H9 (cell line): ENCODE results near the gene B3GALT4. TPM values are rescaled to one million over a fixed set of nuclear protein-coding genes. Genes with fewer than 3 reads are reported as not detected.

Experiments used
- DNase-seq: peaks from one replicate; pipeline ENCODE4 v3.0.0-alpha.2; 2017
- H2AFZ ChIP-seq: one replicate; pipeline ENCODE4 v1.6.1; 2013; ENCODE audit warnings: mild to moderate bottlenecking, low read length, control low read depth, moderate library complexity
- H2AK5ac ChIP-seq: 2 replicates; pipeline ENCODE4 v1.6.1; 2013; ENCODE audit warnings: low read length, control low read depth, mixed read lengths; ENCODE audit not compliant: insufficient read length
- H2BK120ac ChIP-seq: one replicate; pipeline ENCODE4 v1.6.1; 2013; ENCODE audit warnings: low read depth, mild to moderate bottlenecking, low read length, control low read depth, inconsistent platforms; ENCODE audit not compliant: poor library complexity, severe bottlenecking
- H2BK12ac ChIP-seq: 2 replicates; pipeline ENCODE4 v1.6.1; 2013; ENCODE audit warnings: low read length, control low read depth, mixed read lengths, low read depth; ENCODE audit not compliant: insufficient read length
- H2BK15ac ChIP-seq: 2 replicates; pipeline ENCODE4 v1.6.1; 2013; ENCODE audit warnings: low read depth, low read length, control low read depth
- H2BK20ac ChIP-seq: one replicate; pipeline ENCODE4 v1.6.1; 2013; ENCODE audit warnings: low read depth, mild to moderate bottlenecking, low read length, control low read depth, inconsistent platforms; ENCODE audit not compliant: poor library complexity, severe bottlenecking
- H2BK5ac ChIP-seq: 2 replicates; pipeline ENCODE4 v1.6.1; 2013; ENCODE audit warnings: low read length, control low read depth, mixed read lengths; ENCODE audit not compliant: insufficient read length
- H3K14ac ChIP-seq: 2 replicates; pipeline ENCODE4 v1.6.1; 2013; ENCODE audit warnings: low read length, control low read depth; ENCODE audit not compliant: insufficient read depth
- H3K18ac ChIP-seq: 2 replicates; pipeline ENCODE4 v1.6.1; 2013; ENCODE audit warnings: low read depth, mild to moderate bottlenecking, mixed read lengths, low read length, control low read depth; ENCODE audit not compliant: insufficient read length
- H3K23ac ChIP-seq: 2 replicates; pipeline ENCODE4 v1.6.1; 2013; ENCODE audit warnings: low read length, control low read depth, mixed read lengths, low read depth; ENCODE audit not compliant: insufficient read length
- H3K23me2 ChIP-seq: 2 replicates; pipeline ENCODE4 v1.6.1; 2013; ENCODE audit warnings: low read depth, mild to moderate bottlenecking, mixed read lengths, low read length, control low read depth; ENCODE audit not compliant: insufficient read length, poor library complexity, severe bottlenecking
- H3K27ac ChIP-seq: 2 replicates; pipeline ENCODE4 v1.5.1; 2013; ENCODE audit warnings: low read length, control low read depth, mixed read lengths, low read depth; ENCODE audit not compliant: insufficient read length
- H3K27me3 ChIP-seq: 2 replicates; pipeline ENCODE4 v1.6.1; 2013; ENCODE audit warnings: low read length, control low read depth, inconsistent platforms; ENCODE audit not compliant: insufficient read depth
- H3K4ac ChIP-seq: 2 replicates; pipeline ENCODE4 v1.6.1; 2013; ENCODE audit warnings: low read depth, mild to moderate bottlenecking, control low read depth, inconsistent platforms, low read length, moderate library complexity
- H3K4me1 ChIP-seq: 2 replicates; pipeline ENCODE4 v1.6.1; 2013; ENCODE audit warnings: low read length, control low read depth, inconsistent platforms; ENCODE audit not compliant: insufficient read depth
- H3K4me2 ChIP-seq: 2 replicates; pipeline ENCODE4 v1.6.1; 2013; ENCODE audit warnings: low read length, control low read depth, mixed read lengths; ENCODE audit not compliant: insufficient read length, insufficient read depth
- H3K56ac ChIP-seq: 2 replicates; pipeline ENCODE4 v1.6.1; 2013; ENCODE audit warnings: low read depth, mild to moderate bottlenecking, mixed read lengths, low read length, control low read depth; ENCODE audit not compliant: insufficient read length
- H3K79me1 ChIP-seq: 2 replicates; pipeline ENCODE4 v1.6.1; 2013; ENCODE audit warnings: low read depth, mild to moderate bottlenecking, moderate library complexity, low read length, control low read depth, inconsistent platforms; ENCODE audit not compliant: insufficient read depth, poor library complexity, severe bottlenecking
- H3K79me2 ChIP-seq: 2 replicates; pipeline ENCODE4 v1.6.1; 2013; ENCODE audit warnings: low read length, control low read depth, inconsistent platforms; ENCODE audit not compliant: insufficient read depth
- H3K9ac ChIP-seq: 2 replicates; pipeline ENCODE4 v1.6.1; 2013; ENCODE audit warnings: low read length, control low read depth, mixed read lengths; ENCODE audit not compliant: insufficient read length; ENCODE audit errors: extremely low read depth
- H3K9me3 ChIP-seq: one replicate; pipeline ENCODE4 v1.6.1; 2013; ENCODE audit warnings: low read depth, low read length, inconsistent platforms; ENCODE audit not compliant: control insufficient read depth
- H3T11ph ChIP-seq: one replicate; pipeline ENCODE4 v1.6.1; 2013; ENCODE audit warnings: mild to moderate bottlenecking, low read length, control low read depth, inconsistent platforms
- H4K20me1 ChIP-seq: one replicate; pipeline ENCODE4 v1.6.1; 2013; ENCODE audit not compliant: control insufficient read depth, insufficient read length, insufficient read depth
- H4K5ac ChIP-seq: 2 replicates; pipeline ENCODE4 v1.6.1; 2013; ENCODE audit warnings: low read depth, mild to moderate bottlenecking, mixed read lengths, low read length, control low read depth; ENCODE audit not compliant: insufficient read length
- H4K8ac ChIP-seq: replicated peaks from 2 replicates; pipeline ENCODE4 v1.6.1; 2013; ENCODE audit warnings: low read length, control low read depth, mixed read lengths, low read depth; ENCODE audit not compliant: insufficient read length
- H4K91ac ChIP-seq: 2 replicates; pipeline ENCODE4 v1.6.1; 2013; ENCODE audit warnings: low read depth, mild to moderate bottlenecking, moderate library complexity, mixed read lengths, low read length, control low read depth; ENCODE audit not compliant: insufficient read length
- H3K27ac Mint-ChIP-seq, 3 experiments: 2 replicates in 2 of 3; 3 replicates in 1 of 3; pipeline ENCODE4 v1.8.0; 2020 to 2021; ENCODE audit warnings: mixed read lengths in 3 of 3, mild to moderate bottlenecking in 1 of 3, moderate library complexity in 1 of 3
- H3K27me3 Mint-ChIP-seq: 2 replicates; pipeline ENCODE4 v1.8.0; 2021; ENCODE audit warnings: low read depth, mild to moderate bottlenecking, moderate library complexity, mixed read lengths
- H3K36me3 Mint-ChIP-seq, 3 experiments: 2 replicates in 2 of 3; 3 replicates in 1 of 3; pipeline ENCODE4 v1.8.0; 2020 to 2021; ENCODE audit warnings: low read depth in 3 of 3, mixed read lengths in 3 of 3; ENCODE audit not compliant: insufficient read depth in 1 of 3
- H3K4me1 Mint-ChIP-seq, 2 experiments: 2 replicates each; pipeline ENCODE4 v1.8.0; 2020; ENCODE audit warnings: mixed read lengths in 2 of 2
- H3K4me3 Mint-ChIP-seq, 2 experiments: 2 replicates in 1 of 2; 3 replicates in 1 of 2; pipeline ENCODE4 v1.8.0; 2020 to 2021; ENCODE audit warnings: mild to moderate bottlenecking in 2 of 2, mixed read lengths in 2 of 2, moderate library complexity in 1 of 2
- H3K9me3 Mint-ChIP-seq, 2 experiments: 2 replicates in 1 of 2; 3 replicates in 1 of 2; pipeline ENCODE4 v1.8.0; 2020; ENCODE audit warnings: mild to moderate bottlenecking in 2 of 2, mixed read lengths in 2 of 2, moderate library complexity in 1 of 2
- WGBS: extraction: QIAGEN DNeasy Blood & Tissue Kit; methylation state at CpG from one replicate; pipeline ENCODE4 v1.1.7; 2013; ENCODE audit warnings: missing lambda C conversion rate, low lambda C conversion rate, mixed read lengths; ENCODE audit not compliant: insufficient read length; ENCODE audit errors: extremely low coverage; 5-methylcytosine and 5-hydroxymethylcytosine counted together
- total RNA-seq: library from RNA; stranded (reverse); gene quantifications from 2 replicates; pipeline ENCODE4 v1.2.1, GENCODE V29; 2021
- TF ChIP-seq, protein P1 (sequence below): fragments of 200-600 bp; sonication (generic); conservative IDR thresholded peaks from 3 replicates; pipeline ENCODE4 v1.8.0; 2021; ENCODE audit warnings: antibody characterized with exemption, mild to moderate bottlenecking

The B3GALT4 gene
- total RNA-seq, 1 experiment from 2014 or later = 3.2 TPM

DNA sequence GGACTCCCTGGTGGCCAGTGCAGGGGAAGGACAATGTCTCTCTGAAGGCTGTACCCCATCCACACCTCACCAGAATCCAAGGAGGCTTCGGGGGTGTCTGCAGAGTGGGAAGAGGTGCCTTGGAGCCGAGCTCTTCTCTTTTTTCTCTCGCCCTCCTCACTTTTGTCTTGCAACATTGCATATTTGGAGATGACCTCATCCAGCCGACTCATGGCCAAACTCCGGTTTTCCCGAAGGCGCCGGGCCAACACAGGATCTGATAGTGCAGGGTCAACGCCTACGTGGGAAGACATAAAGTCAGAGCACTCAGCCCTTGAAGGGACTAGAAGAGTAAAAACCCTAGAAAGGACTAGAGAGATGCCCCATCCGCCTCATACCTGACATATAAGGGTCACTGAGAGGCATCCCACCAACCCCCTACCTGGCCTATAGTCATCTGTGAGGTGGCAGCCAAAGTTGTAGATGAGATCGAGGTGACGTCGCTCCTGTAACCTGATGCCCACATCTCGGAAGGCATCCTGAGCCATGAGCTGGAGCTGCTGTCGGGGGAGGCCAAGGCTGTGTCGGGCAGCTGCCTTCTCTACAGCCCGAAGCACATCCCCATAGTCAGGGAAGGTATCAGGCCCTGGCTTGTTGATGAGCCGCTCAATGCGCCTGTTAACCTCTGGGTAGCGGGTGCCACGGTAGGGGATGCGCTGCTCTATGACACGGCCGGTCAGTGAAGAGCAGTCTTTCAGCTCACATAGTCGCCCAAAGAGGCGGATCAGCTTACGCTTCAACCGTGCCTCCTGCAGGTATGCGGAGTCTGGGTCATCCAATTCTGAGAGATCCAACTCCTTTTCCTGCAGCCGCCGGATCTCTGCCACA, 43.6 kb downstream of the B3GALT4 start:
- H4K8ac ChIP-seq = no peak overlapping the region
- H3K4ac ChIP-seq = no peak overlapping the region
- no peaks in the 10 kb centered on the region; the same call in 1 of the 2 replicates for H3K27me3 Mint-ChIP-seq
- H3K18ac ChIP-seq = no peak overlapping the region
- no peak overlapping the region for H2AFZ ChIP-seq
- peaks cover 7% of the 10 kb centered on the region for H3K79me1 ChIP-seq
- no peak overlapping the region for H2BK5ac ChIP-seq
- H3K9me3 ChIP-seq = no peaks in the 10 kb centered on the region
- peaks cover 8% of the 10 kb centered on the region; the same call in 1 of the 2 replicates for H3K79me2 ChIP-seq
- peaks cover 56 to 61% of the 10 kb centered on the region in 2 experiments for H3K4me1 Mint-ChIP-seq
- H3K14ac ChIP-seq = no peak overlapping the region
- no peaks in the 10 kb centered on the region for H4K20me1 ChIP-seq
- no peaks in the 10 kb centered on the region for H3K27me3 ChIP-seq
- H4K5ac ChIP-seq = no peak overlapping the region
- no peak overlapping the region for H3K27ac ChIP-seq
- H3K36me3 Mint-ChIP-seq = peaks cover 28 to 43% (median 42%) of the 10 kb centered on the region in 3 experiments
- H3K4me2 ChIP-seq = peak overlapping the region; percentile 94
- no peak overlapping the region for H4K91ac ChIP-seq
- H3K4me1 ChIP-seq = peaks cover 9% of the 10 kb centered on the region; the same call in 1 of the 2 replicates
- peaks cover 0 to 3% of the 10 kb centered on the region in 2 experiments; a peak in 3 of 5 replicates for H3K9me3 Mint-ChIP-seq
- H3K9ac ChIP-seq = no peak overlapping the region
- no peak overlapping the region for H3K23ac ChIP-seq
- no peak overlapping the region for H3K56ac ChIP-seq
- peaks cover 18% of the 10 kb centered on the region for H3K23me2 ChIP-seq
- no peak overlapping the region for H2BK12ac ChIP-seq
- H2AK5ac ChIP-seq = no peak overlapping the region
- DNase-seq = peak; percentile 62
- TF ChIP-seq, protein P1, sequence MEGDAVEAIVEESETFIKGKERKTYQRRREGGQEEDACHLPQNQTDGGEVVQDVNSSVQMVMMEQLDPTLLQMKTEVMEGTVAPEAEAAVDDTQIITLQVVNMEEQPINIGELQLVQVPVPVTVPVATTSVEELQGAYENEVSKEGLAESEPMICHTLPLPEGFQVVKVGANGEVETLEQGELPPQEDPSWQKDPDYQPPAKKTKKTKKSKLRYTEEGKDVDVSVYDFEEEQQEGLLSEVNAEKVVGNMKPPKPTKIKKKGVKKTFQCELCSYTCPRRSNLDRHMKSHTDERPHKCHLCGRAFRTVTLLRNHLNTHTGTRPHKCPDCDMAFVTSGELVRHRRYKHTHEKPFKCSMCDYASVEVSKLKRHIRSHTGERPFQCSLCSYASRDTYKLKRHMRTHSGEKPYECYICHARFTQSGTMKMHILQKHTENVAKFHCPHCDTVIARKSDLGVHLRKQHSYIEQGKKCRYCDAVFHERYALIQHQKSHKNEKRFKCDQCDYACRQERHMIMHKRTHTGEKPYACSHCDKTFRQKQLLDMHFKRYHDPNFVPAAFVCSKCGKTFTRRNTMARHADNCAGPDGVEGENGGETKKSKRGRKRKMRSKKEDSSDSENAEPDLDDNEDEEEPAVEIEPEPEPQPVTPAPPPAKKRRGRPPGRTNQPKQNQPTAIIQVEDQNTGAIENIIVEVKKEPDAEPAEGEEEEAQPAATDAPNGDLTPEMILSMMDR = no peak
- WGBS = no CpG with 5 or more reads among the region's 32 CpGs
- H3K4me3 Mint-ChIP-seq = peak overlapping the region; percentile 95 to 100
- no peak overlapping the region for H2BK15ac ChIP-seq
- H3T11ph ChIP-seq = no peak overlapping the region
- no peak overlapping the region for H2BK20ac ChIP-seq
- H3K27ac Mint-ChIP-seq = peak overlapping the region; percentile 40 to 66 (median 53); a peak in 4 of 7 replicates
- no peak overlapping the region for H2BK120ac ChIP-seq
